ENCODE measurements around the gene GAS7.

GAS7 gene

GRCh38 chr17:10196384-10196895, 2.0 kb downstream of the GAS7 start:
- no peak for TF ChIP-seq CTCF (conservative IDR thresholded peaks at IDR 0.05; ENCODE audit: low read depth, low read length)
- H3K4me3 ChIP-seq (ENCODE audit: low read depth, low read length): no peak overlapping the region
- no peak for DNase-seq (ENCODE audit: low read depth)

DNA sequence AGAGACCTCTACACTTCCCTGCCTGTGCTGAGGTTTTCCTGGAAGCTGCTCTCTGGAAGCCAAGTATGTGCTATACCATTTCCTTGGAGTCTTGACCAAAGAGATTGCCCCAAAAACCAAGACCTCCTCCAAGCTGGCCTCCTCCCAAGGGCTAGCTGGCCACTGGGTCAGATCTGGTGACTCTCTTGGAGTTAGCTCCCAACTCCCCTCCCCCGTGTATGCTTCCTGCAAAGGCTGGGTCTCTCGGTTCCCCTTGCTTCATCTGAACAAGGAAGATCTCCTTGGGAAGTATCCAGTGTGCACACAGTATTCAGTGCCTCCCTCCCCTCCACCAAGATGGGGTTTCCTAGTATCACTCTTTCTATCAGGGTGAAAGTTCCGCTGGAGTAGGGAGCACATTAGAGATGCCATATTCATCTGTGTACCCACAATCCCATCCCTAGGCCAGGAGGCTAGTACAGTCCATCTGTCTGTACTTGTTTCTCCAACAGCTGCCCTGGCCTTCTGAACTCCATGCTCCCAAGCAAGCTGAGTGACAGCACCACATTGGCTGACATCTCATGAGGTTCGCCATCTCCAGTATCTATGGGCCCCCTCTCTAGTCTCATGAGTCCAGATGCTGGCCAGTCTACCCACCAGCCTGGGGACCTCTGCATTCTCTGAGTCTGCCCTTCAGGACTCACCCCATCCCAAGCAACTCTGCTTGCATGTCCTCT, 3.2 kb downstream of the GAS7 start:
- no peak for TF ChIP-seq CTCF (conservative IDR thresholded peaks at IDR 0.05; ENCODE audit: low read depth, low read length)

DNA sequence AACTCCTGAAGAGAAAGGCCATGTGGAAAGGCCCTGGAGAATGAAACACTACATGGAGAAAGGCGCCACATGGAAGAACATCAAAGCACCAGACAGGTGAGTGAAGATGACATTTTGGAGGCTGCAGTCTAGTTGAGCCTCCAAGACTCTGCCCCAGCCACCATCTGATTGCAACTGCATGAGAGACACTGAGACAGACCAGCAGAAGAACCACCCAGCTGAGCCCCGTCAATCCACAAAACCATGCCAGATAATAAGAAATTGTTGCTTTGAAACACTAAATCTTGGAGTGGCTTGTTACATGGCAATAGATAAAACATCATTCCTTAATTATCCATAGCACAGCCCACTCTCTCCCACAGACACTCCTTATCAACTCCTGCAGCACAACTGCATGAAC, 4.8 kb downstream of the GAS7 start:
- no peak for DNase-seq (ENCODE audit: low read depth)
- no peak for TF ChIP-seq CTCF (conservative IDR thresholded peaks at IDR 0.05; ENCODE audit: low read depth, low read length)
- no peak overlapping the region for H3K4me3 ChIP-seq (ENCODE audit: low read depth, low read length)

More for the DNA sequence above, 3.2 kb downstream of the GAS7 start:
- no peak for DNase-seq (ENCODE audit: low read depth)
- no peak overlapping the region for H3K4me3 ChIP-seq (ENCODE audit: low read depth, low read length)

DNA sequence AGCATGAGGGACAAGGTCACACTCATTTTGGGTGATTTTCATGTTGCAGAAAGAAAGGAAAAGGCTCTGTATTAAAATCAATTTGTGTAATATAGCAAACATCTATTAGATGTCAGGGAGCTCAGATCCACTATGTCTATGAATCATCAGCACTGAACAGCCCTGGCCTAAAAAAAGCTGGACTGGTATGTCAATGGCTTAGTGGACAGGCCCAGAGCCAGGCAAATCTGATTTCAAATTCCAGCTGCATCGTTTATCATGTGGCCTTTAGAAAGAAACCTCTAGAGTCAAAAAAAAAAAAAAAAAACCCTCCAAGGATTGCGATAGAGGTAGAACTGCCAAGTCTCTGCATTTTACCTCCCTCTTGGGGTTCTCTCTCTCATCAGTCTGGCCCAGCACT, 5.4 kb downstream of the GAS7 start:
- TF ChIP-seq CTCF (conservative IDR thresholded peaks at IDR 0.05; ENCODE audit: low read depth, low read length): no peak
- peak; percentile 87 for DNase-seq (ENCODE audit: low read depth)

GRCh38 chr17:10192461-10192860, 5.9 kb downstream of the GAS7 start:
- H3K4me3 ChIP-seq (ENCODE audit: low read depth, low read length): no peak overlapping the region
- DNase-seq (ENCODE audit: low read depth): no peak
- TF ChIP-seq CTCF (conservative IDR thresholded peaks at IDR 0.05; ENCODE audit: low read depth, low read length): no peak

More for the DNA sequence above, 5.4 kb downstream of the GAS7 start:
- no peak overlapping the region for H3K4me3 ChIP-seq (ENCODE audit: low read depth, low read length)

GRCh38 chr17:10187456-10187855, 10.9 kb downstream of the GAS7 start:
- H3K4me3 ChIP-seq (ENCODE audit: low read depth, low read length): no peak overlapping the region
- DNase-seq (ENCODE audit: low read depth): no peak
- no peak for TF ChIP-seq CTCF (conservative IDR thresholded peaks at IDR 0.05; ENCODE audit: low read depth, low read length)

Data from choroid plexus epithelial cell (primary cell).